Measurements from ENCODE around the gene SLC7A10.
"Not testable (repeated sequence)": the region's sequence is repeated elsewhere in the genome, so short reads cannot be mapped to it uniquely, and the experiment has no call there.

Gene SLC7A10

DNA sequence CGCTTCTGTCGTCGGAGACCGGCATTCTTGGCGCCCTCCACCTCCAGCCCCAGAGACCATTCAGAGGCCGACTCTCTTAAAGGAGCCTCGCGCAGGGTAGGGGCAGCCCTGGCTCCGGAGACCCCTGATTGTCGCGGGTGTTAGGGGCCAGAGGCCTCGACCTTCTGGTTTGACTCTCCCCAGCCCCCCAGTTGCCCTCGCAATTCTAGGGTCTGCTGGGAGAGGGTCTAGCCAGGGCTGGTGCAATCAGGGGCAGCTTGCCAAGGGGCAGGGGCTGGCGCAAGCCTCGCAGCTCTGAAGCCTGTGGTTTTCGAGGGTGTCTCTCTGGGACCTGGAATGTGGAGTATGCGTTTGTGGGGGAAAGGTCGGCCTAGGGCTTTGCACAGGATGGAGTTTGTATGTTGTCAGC lies 1.6 kb upstream of the SLC7A10 start:
- Histone ChIP-seq H4K20me1 (no peaks in the 10 kb centered on the region), H3K9ac (no peak overlapping the region), H3K4me2 (no peak overlapping the region), H3K4me3 (no peak overlapping the region), H3K27ac (no peak overlapping the region), H3K9me3 (replicated peaks in 1 of 11) (peaks cover 27 to 38% (median 35%) of the 10 kb centered on the region in 11 experiments), H3K27me3 (peaks cover 0 to 4% (median 0%) of the 10 kb centered on the region in 11 experiments; a peak in 3 of 22 replicates), H3K36me3 (no peaks in the 10 kb centered on the region), H3K4me1 (0 out of 20 replicates have a peak, but pooled peaks cover 0 to 7% (median 0%) of the 10 kb centered on the region in 10 experiments)
- TF ChIP-seq Cebpa-rat (IDR thresholded peaks at IDR 0.05): no peak

- Histone ChIP-seq H3K4me3 (no peak overlapping the region), H3K4me1 (0 out of 20 replicates have a peak, but pooled peaks cover 0 to 7% (median 0%) of the 10 kb centered on the region in 10 experiments), H3K27ac (no peak overlapping the region), H3K9me3 (replicated peaks in 1 of 11) (peaks cover 27 to 38% (median 35%) of the 10 kb centered on the region in 11 experiments), H3K36me3 (no peaks in the 10 kb centered on the region), H4K20me1 (no peaks in the 10 kb centered on the region), H3K4me2 (no peak overlapping the region), H3K9ac (no peak overlapping the region), H3K27me3 (peaks cover 0 to 4% (median 0%) of the 10 kb centered on the region in 11 experiments; a peak in 3 of 22 replicates)
- no peak for TF ChIP-seq Cebpa-rat (IDR thresholded peaks at IDR 0.05)
These were observed 1.0 kb upstream of the SLC7A10 start for GRCh38 chr19:33226550-33227241.

GRCh38 chr19:33224694-33225457 lies 774 bp downstream of the SLC7A10 start:
- Histone ChIP-seq H3K4me2 (no peak overlapping the region), H3K9ac (no peak overlapping the region), H3K27ac (no peak overlapping the region), H3K36me3 (no peaks in the 10 kb centered on the region), H4K20me1 (no peaks in the 10 kb centered on the region), H3K4me1 (0 out of 20 replicates have a peak, but pooled peaks cover 0 to 7% (median 0%) of the 10 kb centered on the region in 10 experiments), H3K4me3 (no peak overlapping the region), H3K9me3 (replicated peaks in 1 of 11) (peaks cover 27 to 38% (median 35%) of the 10 kb centered on the region in 11 experiments), H3K27me3 (peaks cover 0 to 4% (median 0%) of the 10 kb centered on the region in 11 experiments; a peak in 3 of 22 replicates)
- TF ChIP-seq Cebpa-rat (IDR thresholded peaks at IDR 0.05): no peak

DNA sequence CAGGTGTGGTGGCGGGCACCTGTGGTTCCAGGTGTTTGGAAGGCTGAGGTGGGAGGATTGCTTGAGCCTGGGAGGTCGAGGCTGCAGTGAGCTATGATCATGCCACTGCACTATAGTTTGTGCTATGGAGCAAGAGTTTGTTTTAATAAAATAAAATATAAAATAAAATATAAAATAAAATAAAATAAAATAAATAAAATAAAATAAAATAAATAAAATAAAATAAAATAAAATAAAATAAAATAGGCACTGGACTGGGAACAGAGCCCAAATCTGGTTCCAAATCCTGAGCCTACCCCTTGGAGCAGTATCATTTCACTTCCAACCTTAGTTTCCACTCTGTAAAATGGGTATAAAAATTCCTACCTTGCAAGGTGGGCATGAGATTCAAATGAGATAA lies 3.4 kb downstream of the SLC7A10 start:
- not testable (repeated sequence) for H4K20me1 ChIP-seq, H3K4me3 ChIP-seq, H3K27me3 ChIP-seq, H3K27ac ChIP-seq, H3K36me3 ChIP-seq, H3K4me2 ChIP-seq, H3K9ac ChIP-seq
- Histone ChIP-seq H3K9me3 (replicated peaks in 1 of 11) (peaks cover 4 to 14% (median 12%) of the 10 kb centered on the region in 11 experiments), H3K4me1 (peaks cover 0 to 14% (median 2%) of the 10 kb centered on the region in 10 experiments; a peak in 4 of 20 replicates)

DNA sequence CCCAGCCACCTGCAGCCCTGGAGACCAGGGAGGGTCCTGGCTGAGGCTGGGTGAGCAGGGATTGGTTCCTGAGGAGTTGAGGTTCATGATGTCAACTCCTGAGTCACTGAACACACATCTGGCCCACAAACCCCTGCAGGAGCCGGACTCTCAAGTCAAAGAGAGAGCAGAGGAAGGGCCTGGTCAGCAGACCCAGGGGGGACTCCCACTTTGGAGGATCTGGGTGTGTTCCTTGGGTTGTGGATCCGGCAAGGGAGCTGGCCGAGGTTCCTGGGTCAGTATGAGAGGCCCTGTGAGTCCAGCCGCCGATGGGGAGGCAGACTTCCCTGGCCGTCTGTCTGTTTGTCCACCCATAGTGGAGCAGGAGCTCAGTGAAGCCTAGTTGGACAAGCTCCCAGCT lies 4.0 kb downstream of the SLC7A10 start:
- no peak for TF ChIP-seq Cebpa-rat (IDR thresholded peaks at IDR 0.05)
- H3K36me3 ChIP-seq: no peaks in the 10 kb centered on the region
- H3K4me3 ChIP-seq: no peak overlapping the region
- no peak overlapping the region for H3K27ac ChIP-seq
- H3K9ac ChIP-seq: no peak overlapping the region
- H3K9me3 ChIP-seq (replicated peaks in 1 of 11): peaks cover 0 to 8% (median 7%) of the 10 kb centered on the region in 11 experiments; a peak in 15 of 22 replicates
- peaks cover 0 to 4% (median 0%) of the 10 kb centered on the region in 11 experiments; a peak in 3 of 22 replicates for H3K27me3 ChIP-seq
- H3K4me1 ChIP-seq: peaks cover 0 to 14% (median 2%) of the 10 kb centered on the region in 10 experiments; a peak in 4 of 20 replicates
- no peaks in the 10 kb centered on the region for H4K20me1 ChIP-seq
- no peak overlapping the region for H3K4me2 ChIP-seq

- Histone ChIP-seq H3K4me3 (no peak overlapping the region), H3K27ac (no peak overlapping the region), H3K9ac (no peak overlapping the region), H3K9me3 (replicated peaks in 1 of 11) (no peaks in the 10 kb centered on the region), H3K4me1 (peaks cover 0 to 14% (median 2%) of the 10 kb centered on the region in 10 experiments; a peak in 4 of 20 replicates), H4K20me1 (no peaks in the 10 kb centered on the region), H3K36me3 (no peaks in the 10 kb centered on the region), H3K27me3 (peaks cover 0 to 4% (median 0%) of the 10 kb centered on the region in 11 experiments; a peak in 1 of 22 replicates), H3K4me2 (0 out of 22 replicates have a peak overlapping the region, but pooled peaks of 1 of the 11 experiments have one; percentile 13)
- no peak for TF ChIP-seq Cebpa-rat (IDR thresholded peaks at IDR 0.05)
These were observed 4.9 kb downstream of the SLC7A10 start for GRCh38 chr19:33220735-33221134.

GRCh38 chr19:33220115-33220514 lies 5.5 kb downstream of the SLC7A10 start:
- Histone ChIP-seq H3K9ac (no peak overlapping the region), H3K4me1 (peaks cover 0 to 14% (median 2%) of the 10 kb centered on the region in 10 experiments; a peak in 5 of 20 replicates), H3K27ac (no peak overlapping the region), H3K4me2 (peak overlapping the region in 1 of 11 experiments; percentile 13; a peak in 1 of 22 replicates), H3K4me3 (no peak overlapping the region), H3K9me3 (replicated peaks in 1 of 11) (no peaks in the 10 kb centered on the region), H3K27me3 (no peaks in the 10 kb centered on the region), H4K20me1 (no peaks in the 10 kb centered on the region), H3K36me3 (no peaks in the 10 kb centered on the region)
- no peak for TF ChIP-seq Cebpa-rat (IDR thresholded peaks at IDR 0.05)

DNA sequence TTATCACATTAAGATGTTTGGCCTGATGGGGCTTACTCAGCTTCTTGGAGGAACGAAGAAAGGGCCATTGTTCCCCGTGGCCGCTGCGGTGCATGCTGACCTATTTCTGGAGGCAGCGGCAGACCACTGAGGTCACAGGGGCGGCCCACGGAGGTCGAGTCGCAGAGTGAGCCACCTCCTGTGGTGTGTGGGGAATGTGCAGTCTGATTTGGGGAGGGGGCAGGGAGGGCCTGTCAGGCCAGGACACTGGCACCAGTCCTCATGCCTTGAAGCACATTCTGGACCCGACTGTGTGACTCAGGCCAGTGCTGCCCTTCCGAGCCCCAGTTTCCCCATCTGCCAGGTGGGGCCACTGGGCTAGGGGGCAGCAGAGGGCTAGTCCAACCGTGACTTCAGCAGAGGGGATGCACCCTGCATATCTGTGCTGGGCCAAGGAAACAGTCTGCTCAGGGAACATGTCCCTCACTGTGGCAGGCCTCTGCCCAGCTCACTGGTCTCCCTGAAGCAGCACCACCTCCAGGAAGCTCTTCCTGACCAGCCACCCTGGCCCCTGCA lies 6.3 kb downstream of the SLC7A10 start:
- H3K27me3 ChIP-seq: no peaks in the 10 kb centered on the region
- H3K36me3 ChIP-seq: no peaks in the 10 kb centered on the region
- no peaks in the 10 kb centered on the region for H3K9me3 ChIP-seq (replicated peaks in 1 of 11)
- H4K20me1 ChIP-seq: no peaks in the 10 kb centered on the region
- H3K9ac ChIP-seq: no peak overlapping the region
- H3K4me3 ChIP-seq: no peak overlapping the region
- H3K27ac ChIP-seq: no peak overlapping the region
- H3K4me2 ChIP-seq: no peak overlapping the region
- peaks cover 0 to 14% (median 2%) of the 10 kb centered on the region in 10 experiments; a peak in 5 of 20 replicates for H3K4me1 ChIP-seq
- no peak for TF ChIP-seq Cebpa-rat (IDR thresholded peaks at IDR 0.05)

DNA sequence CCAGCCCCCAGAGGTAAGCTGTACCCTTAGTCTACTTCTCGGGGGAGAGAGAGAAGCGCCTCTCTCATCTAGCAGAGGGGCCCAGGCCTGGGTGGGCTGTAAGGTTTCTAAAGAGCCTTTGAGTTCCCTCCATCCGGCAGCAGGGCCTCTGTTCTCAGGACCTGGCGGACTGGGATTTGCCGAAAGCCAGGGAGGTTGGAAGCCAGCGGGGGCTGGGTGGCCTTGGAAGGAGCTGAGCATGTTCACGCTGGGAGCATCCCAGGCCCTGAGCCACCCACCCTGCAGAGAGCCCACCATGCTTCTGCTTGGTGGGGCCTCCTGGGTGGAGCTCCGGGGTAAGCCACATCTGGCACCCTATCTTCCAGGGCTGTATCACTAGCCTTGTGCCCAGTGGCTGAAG lies 7.8 kb downstream of the SLC7A10 start:
- no peaks in the 10 kb centered on the region for H3K36me3 ChIP-seq
- H3K9me3 ChIP-seq (replicated peaks in 1 of 11): no peaks in the 10 kb centered on the region
- no peaks in the 10 kb centered on the region for H4K20me1 ChIP-seq
- no peaks in the 10 kb centered on the region for H3K27me3 ChIP-seq
- no peak for TF ChIP-seq Cebpa-rat (IDR thresholded peaks at IDR 0.05)
- H3K27ac ChIP-seq: 0 out of 22 replicates have a peak overlapping the region, but pooled peaks of 1 of the 11 experiments have one; percentile 31
- peak overlapping the region in 3 of 11 experiments; percentile 8 to 16 (median 14); a peak in 3 of 22 replicates for H3K4me2 ChIP-seq
- no peak overlapping the region for H3K4me3 ChIP-seq
- H3K4me1 ChIP-seq: peaks cover 0 to 14% (median 2%) of the 10 kb centered on the region in 10 experiments; a peak in 5 of 20 replicates
- H3K9ac ChIP-seq: no peak overlapping the region

Measured in BLaER1 treated with 17β-estradiol and CSF1 and Interleukin-3, amounts not matched to agents 10 nM and 100 nM (cell line).